Cardiac muscle cell (in vitro differentiated cells and primary cell): ENCODE data around the gene CPXM2. TPM values are rescaled to one million over a fixed set of nuclear protein-coding genes. Genes with fewer than 3 reads are reported as not detected.

Source experiments
- DNase-seq, 2 donors: peaks; one replicate each; pipeline versions ENCODE4 v3.0.0 to v3.0.0-alpha.2; 2010 to 2017; ENCODE audit warnings: low read depth in 1 of 2, low spot score in 1 of 2
- H3K27ac ChIP-seq: fragments of 200-600 bp; sonication (generic); 2 replicates; pipeline ENCODE4 v1.5.1; 2016
- H3K27me3 ChIP-seq: fragments of 200-600 bp; sonication (generic); 2 replicates; pipeline ENCODE4 v1.6.0; 2016; ENCODE audit warnings: control low read depth
- H3K36me3 ChIP-seq: fragments of 200-600 bp; sonication (generic); 2 replicates; pipeline ENCODE4 v1.5.1; 2016; ENCODE audit warnings: control low read depth
- H3K4me1 ChIP-seq: fragments of 200-600 bp; sonication (generic); 2 replicates; pipeline ENCODE4 v1.8.1; 2017; ENCODE audit warnings: low read depth, mild to moderate bottlenecking, mixed run types
- H3K4me3 ChIP-seq: fragments of 200-600 bp; sonication (generic); 2 replicates; pipeline ENCODE4 v1.5.1; 2016; ENCODE audit warnings: mild to moderate bottlenecking
- H3K9me3 ChIP-seq: fragments of 200-600 bp; sonication (generic); 2 replicates; pipeline ENCODE4 v1.5.1; 2017; ENCODE audit warnings: low read depth, mild to moderate bottlenecking, control low read depth
- CTCF ChIP-seq: IDR thresholded peaks from 2 replicates; pipeline ENCODE4 v1.5.1; 2012; ENCODE audit warnings: low read depth, mild to moderate bottlenecking, low read length
- polyA plus RNA-seq: library from polyadenylated mRNA; unstranded; fragments of >200 nt; fragmentation: Nextera tagmentation; extraction: Ambion mirVana; gene quantifications from 2 replicates; pipeline ENCODE4 v1.2.1, GENCODE V29; 2016
- total RNA-seq: library from RNA; depleted of rRNA; stranded (reverse); fragments of >200 nt; gene quantifications from 2 replicates; pipeline ENCODE4 v1.2.3, GENCODE V29; 2016

Gene CPXM2
- total RNA-seq = 0.39 and 1.2 TPM in 2 replicates
- polyA plus RNA-seq = 0.84 and 1.3 TPM in 2 replicates

DNA sequence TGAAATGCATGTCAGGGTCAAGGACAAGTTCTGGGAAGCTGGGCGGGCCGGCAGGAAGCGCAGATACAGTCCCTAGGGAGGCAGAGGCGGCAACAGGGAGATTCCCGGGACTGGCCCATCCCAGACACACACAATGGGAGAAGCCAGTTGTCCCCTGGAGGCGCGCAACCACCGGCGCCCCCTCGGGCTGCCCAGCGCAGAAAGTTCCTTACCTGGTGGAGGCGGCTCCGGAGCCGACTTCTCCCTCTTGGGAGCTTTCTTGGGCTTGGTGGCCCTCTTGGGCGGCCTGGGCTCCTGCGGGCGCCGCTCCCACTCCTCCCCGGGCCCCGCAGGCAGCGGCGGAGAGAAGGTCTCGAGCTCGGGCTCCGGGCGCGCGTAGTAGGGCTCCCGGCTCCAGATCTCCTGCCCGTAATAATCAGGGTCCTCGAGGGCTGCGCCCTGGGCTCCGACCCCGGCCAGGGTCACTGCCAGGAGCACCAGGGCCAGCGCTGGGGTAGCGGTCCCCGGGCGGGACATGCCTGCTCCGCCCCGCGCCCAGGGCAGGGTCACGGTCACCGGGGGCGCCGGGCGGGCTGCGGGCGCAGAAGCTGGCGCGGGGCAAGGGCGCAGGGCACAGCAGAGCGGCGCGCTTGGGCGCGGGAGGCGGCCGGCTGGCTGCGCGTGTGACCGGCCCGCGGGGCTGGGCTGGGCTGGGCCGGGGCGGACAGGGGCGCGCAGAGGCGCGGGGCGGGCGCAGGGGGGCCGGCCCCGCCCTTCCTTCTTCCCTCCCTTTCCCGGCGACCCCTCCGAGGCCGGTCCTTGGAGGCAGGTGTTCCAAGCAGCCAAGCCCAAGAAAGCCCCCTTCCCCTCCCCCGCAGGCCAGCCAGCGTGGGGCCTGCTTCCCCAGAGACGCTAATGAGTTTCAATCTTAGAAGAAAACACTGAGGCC is at the start of gene CPXM2:
Gene CPXM2 (minus strand): TSS at position 664 of the 928 bp plus-strand sequence. CDS start 148 bp downstream, at position 516.
- Histone ChIP-seq H3K9me3 (no peaks in the 10 kb centered on the region), H3K36me3 (no peaks in the 10 kb centered on the region), H3K27ac (no peak within 1 kb of the TSS), H3K27me3 (peaks cover 67% of the 10 kb centered on the region), H3K4me1 (no peaks in the 10 kb centered on the region), H3K4me3 (peak within 1 kb of the TSS; percentile 17)
- no peak for TF ChIP-seq CTCF
- DNase-seq = no peak

DNA sequence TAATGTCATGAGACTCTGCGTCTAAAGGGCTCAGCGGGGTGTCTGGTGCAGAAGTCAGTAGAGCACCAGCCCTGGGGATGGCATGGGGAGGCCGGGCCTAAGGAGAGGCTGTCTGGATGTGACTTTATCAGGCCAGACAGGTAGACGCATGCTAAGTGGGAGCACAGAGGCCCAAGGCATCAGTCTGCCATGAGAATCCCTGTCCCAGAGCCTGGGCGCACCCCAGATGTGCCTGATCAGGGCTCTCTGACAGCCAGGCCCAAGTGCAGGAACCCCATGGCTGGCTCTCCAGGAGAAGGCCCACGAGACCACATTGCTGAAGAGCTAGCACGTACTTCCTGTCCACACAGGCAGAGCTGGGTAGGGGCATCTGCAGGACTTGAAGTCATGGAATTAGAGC is 48.0 kb upstream of the CPXM2 start:
- no peak overlapping the region for H3K27ac ChIP-seq
- no peak overlapping the region for H3K4me3 ChIP-seq
- H3K9me3 ChIP-seq = no peaks in the 10 kb centered on the region
- no peaks in the 10 kb centered on the region for H3K4me1 ChIP-seq
- no peak for DNase-seq
- H3K27me3 ChIP-seq = no peaks in the 10 kb centered on the region
- no peak for TF ChIP-seq CTCF
- H3K36me3 ChIP-seq = no peaks in the 10 kb centered on the region

DNA sequence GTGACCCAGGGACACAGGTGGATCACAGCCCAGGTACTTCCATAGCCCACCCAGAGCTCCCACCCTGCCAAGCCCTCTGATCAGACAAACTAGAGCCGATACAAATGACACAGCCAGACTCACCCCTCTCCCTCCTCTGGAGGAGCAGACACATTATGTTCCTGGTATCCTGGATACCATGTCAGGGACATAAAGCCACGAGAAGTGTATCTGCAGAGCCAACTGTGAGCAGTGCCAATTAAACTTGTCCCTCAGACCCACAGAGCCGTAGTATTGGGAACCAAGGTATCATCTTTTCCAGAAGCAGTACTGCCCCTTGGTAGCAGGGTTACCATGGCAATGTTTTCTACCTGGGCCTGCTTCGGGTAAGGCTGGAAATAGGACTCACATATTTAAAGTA is 47.3 kb upstream of the CPXM2 start:
- no peak for DNase-seq
- no peak for TF ChIP-seq CTCF
- Histone ChIP-seq H3K36me3 (no peaks in the 10 kb centered on the region), H3K9me3 (no peaks in the 10 kb centered on the region), H3K27me3 (no peaks in the 10 kb centered on the region), H3K27ac (no peak overlapping the region), H3K4me1 (no peaks in the 10 kb centered on the region), H3K4me3 (no peak overlapping the region)

DNA sequence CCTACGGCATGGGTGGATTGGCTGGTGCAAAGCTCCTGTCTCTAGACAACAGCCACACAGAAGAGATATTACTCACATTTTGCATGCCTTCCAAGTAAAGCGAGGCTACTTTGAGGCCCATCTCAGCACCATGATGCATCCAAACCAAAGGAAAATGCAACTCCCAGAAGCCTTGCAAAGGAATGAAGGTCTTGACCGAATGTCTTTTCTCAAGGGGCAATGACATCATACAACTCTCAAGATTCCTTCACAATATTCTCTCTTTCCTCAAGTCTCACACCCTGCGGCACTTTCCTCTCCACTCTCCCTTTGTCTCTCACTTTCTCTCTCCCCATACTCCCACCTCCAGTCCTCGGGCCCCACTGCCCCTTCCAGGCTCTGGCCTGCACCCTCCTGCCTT is 44.8 kb upstream of the CPXM2 start:
- Histone ChIP-seq H3K4me3 (no peak overlapping the region), H3K9me3 (no peaks in the 10 kb centered on the region), H3K36me3 (no peaks in the 10 kb centered on the region), H3K4me1 (no peaks in the 10 kb centered on the region), H3K27me3 (no peaks in the 10 kb centered on the region), H3K27ac (no peak overlapping the region)
- DNase-seq = no peak
- no peak for TF ChIP-seq CTCF

DNA sequence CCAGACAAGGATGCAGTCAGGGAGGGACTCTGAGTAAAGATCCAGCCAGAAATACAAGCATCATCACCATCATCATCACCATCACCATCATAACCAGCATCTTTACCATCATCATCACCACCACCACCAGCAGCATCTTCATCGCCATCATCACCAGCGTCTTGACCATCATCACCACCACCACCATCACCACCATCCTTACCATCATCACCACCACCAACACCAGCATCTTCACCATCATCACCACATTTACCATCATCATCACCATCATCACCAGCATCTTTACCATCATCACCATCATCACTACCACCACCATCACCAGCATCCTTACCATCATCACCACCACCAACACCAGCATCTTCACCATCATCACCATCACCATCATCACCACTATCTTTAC is 44.1 kb upstream of the CPXM2 start:
- Histone ChIP-seq H3K36me3 (no peaks in the 10 kb centered on the region), H3K4me3 (no peak overlapping the region), H3K9me3 (no peaks in the 10 kb centered on the region), H3K4me1 (no peaks in the 10 kb centered on the region), H3K27me3 (no peaks in the 10 kb centered on the region), H3K27ac (no peak overlapping the region)
- no peak for DNase-seq
- TF ChIP-seq CTCF = no peak
